ENCODE measurements around the gene LCP2. TPM values are rescaled to one million over a fixed set of nuclear protein-coding genes. Genes with fewer than 3 reads are reported as not detected.

Gene LCP2
- total RNA-seq, 1 donor from 2014 or later = not detected

DNA sequence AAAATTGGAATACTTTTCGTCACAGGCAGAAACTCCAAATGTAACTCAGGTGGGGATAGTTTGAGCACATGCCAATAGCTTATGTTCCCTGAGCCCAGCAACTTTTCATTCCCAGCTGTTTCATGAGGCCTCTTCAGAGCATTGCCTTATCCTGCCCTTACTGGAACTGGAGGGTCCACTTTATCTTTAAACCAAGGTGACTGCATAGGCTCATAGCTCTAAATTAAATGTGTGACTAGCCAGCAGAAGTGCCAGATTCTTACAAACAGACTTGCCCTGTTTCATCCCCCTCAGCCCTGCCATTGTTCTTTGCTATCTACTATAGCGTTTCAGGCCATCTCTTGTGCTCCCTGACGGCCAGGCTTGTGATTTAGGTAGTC, 8.1 kb upstream of the LCP2 start:
- TF ChIP-seq, protein P1, sequence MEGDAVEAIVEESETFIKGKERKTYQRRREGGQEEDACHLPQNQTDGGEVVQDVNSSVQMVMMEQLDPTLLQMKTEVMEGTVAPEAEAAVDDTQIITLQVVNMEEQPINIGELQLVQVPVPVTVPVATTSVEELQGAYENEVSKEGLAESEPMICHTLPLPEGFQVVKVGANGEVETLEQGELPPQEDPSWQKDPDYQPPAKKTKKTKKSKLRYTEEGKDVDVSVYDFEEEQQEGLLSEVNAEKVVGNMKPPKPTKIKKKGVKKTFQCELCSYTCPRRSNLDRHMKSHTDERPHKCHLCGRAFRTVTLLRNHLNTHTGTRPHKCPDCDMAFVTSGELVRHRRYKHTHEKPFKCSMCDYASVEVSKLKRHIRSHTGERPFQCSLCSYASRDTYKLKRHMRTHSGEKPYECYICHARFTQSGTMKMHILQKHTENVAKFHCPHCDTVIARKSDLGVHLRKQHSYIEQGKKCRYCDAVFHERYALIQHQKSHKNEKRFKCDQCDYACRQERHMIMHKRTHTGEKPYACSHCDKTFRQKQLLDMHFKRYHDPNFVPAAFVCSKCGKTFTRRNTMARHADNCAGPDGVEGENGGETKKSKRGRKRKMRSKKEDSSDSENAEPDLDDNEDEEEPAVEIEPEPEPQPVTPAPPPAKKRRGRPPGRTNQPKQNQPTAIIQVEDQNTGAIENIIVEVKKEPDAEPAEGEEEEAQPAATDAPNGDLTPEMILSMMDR (conservative IDR thresholded peaks at IDR 0.05; ENCODE audit: low read depth, low read length) = no peak
- DNase-seq (ENCODE audit: low read depth) = no peak
- no peak overlapping the region for H3K4me3 ChIP-seq (ENCODE audit: low read depth, low read length)

DNA sequence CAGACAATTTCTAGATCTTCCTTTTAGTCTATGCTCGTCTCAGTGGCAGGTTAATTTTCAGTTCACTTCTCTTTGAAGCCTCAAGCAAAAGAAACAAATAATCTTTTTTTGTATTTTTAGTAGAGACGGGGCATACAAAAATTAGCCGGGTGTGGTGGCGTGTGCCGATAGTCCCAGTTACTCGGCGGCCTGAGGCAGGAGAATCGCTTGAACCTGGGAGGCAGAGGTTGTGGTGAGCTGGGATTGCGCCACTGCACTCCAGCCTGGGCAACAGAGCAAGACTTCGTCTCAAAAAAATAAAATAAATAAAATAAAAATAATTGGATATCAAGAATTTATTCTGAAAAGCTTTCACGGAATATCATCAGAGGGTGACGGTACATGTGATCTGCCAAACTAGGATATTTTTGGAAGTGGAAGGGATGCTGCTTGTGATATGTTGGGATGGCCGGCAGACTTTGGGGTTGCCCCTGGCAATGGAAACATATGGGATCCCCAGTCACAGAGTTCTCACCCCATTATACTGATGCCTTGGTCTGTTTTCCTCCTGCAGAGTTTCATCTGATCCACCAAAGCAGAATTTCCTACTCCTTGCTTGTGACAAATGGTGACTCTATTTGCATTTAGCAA, 7.6 kb upstream of the LCP2 start:
- TF ChIP-seq, protein P1 (conservative IDR thresholded peaks at IDR 0.05; ENCODE audit: low read depth, low read length) = no peak
- no peak for DNase-seq (ENCODE audit: low read depth)
- no peak overlapping the region for H3K4me3 ChIP-seq (ENCODE audit: low read depth, low read length)

DNA sequence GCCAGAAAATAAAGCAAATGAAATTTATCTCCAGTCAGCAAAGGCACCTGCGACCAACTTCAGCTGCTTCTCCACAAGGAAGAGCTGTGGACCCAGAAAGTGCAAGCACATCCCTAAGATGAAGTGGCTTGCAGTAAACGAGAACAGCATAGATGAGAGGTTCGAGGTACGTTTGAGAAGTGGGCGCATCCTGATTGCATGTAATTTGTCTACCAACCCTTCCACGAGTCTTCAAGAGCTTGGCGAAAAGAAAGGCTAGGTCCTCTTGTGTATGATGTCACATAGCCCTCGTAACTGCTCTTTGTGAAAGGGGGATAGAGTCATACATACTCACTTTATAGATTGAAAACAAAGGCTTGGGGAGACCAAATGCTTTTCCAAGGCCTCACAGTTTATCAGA, 6.0 kb upstream of the LCP2 start:
- TF ChIP-seq, protein P1 (conservative IDR thresholded peaks at IDR 0.05; ENCODE audit: low read depth, low read length) = no peak
- H3K4me3 ChIP-seq (ENCODE audit: low read depth, low read length) = no peak overlapping the region
- DNase-seq (ENCODE audit: low read depth) = no peak

DNA sequence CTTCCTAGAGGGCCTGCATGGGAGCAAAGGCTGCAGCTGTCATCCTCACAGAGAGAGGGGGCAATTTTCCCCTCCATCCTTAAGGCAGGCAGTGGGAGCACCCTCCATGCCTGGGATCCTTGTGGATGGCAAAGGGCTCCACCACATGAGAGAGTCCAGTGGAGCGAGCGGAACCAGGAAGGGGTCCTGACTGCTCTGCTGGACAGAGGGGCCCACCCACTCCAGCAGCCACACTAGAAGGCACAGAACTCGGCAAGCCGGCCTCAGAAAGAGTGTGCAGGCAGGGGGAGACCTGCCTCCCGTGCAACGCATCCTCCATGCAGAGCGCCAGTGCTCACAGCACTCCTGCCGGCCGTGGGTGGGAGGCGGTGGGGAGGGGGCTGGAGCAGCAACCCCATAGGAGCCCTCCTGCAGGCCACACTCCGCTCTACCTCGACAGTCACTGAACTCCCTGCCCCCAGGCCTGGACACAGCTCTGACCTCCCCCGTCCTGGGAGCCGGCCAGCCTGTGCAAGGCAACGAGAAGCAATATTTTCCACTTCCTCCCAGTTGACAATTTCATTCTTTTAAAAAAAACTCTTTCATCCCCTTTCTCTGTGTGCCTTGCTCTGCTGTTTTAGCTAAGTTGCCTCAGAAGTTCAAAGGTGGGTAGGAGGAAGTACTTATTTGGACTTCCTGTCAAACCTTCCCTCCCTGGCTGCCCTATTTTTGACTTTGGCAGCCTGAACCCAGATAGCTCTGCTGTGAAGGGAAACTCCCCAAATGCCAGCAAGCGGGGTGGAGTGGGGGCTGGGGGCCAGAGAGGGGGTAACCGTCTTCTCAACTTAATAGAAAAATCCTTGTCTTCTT, 5.3 kb upstream of the LCP2 start:
- H3K4me3 ChIP-seq (ENCODE audit: low read depth, low read length) = no peak overlapping the region
- TF ChIP-seq, protein P1 (conservative IDR thresholded peaks at IDR 0.05; ENCODE audit: low read depth, low read length) = no peak
- DNase-seq (ENCODE audit: low read depth) = no peak

DNA sequence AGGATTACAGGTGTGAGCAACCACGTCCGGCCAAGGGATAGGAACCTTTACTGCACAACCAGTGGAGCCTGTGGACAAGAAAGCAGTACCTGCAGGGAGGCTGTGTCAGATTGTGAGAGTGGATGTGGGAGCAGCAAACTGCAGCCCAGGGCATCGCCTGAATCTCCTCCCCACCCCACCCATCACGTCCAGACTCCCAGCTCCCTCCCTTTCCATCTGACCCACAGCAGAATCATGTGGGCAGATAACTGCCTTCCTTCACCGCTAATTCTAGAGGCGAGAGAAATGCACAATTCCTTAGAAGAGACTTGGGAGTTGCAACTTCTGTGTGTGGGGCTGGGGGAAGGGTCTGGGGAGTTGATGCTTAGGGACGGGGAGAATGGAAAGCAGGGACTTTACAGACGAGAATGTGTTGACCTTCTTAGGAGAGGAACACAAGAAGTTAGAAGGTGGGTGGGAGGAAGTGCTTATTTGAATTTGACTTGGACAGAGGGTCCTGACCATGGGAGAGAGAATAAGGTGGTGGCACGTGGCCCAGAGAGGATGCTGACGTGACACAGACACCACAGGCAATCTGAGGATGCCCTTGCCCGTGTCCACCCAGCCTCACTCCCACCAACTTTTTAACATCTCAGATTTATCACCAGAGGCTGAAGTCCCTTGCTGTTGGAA, 4.5 kb upstream of the LCP2 start:
- TF ChIP-seq, protein P1 (conservative IDR thresholded peaks at IDR 0.05; ENCODE audit: low read depth, low read length) = no peak
- no peak for DNase-seq (ENCODE audit: low read depth)
- H3K4me3 ChIP-seq (ENCODE audit: low read depth, low read length) = no peak overlapping the region

DNA sequence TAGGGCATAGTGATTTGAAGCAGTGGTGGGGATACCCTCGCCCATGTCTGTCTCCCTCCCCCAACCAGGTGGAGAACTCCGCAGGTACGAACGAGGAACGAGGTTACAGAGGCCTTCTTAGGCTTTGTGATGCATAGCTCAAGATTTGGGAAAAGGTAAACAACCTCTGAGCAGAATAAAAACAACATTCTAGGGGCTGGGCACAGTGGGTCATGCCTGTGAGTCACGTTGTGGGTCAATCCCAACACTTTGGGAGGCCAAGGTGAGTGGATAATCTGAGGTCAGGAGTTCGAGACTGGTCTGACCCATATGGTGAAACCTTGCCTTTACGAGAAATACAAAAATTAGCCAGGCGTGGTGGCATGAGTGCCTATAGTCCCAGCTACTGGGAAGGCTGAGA, 3.6 kb upstream of the LCP2 start:
- H3K4me3 ChIP-seq (ENCODE audit: low read depth, low read length) = no peak overlapping the region
- no peak for DNase-seq (ENCODE audit: low read depth)
- TF ChIP-seq, protein P1 (conservative IDR thresholded peaks at IDR 0.05; ENCODE audit: low read depth, low read length) = no peak
